ENCODE results near the gene GIPC3.

The GIPC3 gene

DNA sequence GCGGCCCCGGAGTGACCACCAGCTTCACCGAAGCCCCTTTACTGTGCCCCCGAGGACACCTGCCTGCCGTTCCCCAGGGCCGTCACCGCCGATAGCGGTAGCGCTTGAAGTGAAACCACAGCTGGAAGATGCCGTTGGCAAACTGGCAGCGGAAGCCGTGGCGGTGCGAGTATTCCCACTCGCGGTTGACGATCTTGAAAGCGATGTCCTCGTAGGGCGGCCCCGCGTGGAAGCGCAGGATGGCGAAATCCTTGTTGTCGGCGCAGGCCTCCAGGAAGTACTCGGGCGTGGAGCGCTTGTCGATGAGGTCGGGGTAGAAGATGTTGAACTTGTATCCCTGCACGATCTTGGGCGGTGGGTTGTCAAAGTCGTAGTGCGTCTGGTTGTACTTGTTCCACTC lies 26.6 kb downstream of the GIPC3 start:
- Histone ChIP-seq H3K9me3 (ENCODE audit: control insufficient read depth, insufficient read depth, low read depth, low read length) (no peaks in the 10 kb centered on the region), H3K27ac (ENCODE audit: extremely low read depth, low read depth, low read length) (no peak overlapping the region), H3K36me3 (ENCODE audit: control insufficient read depth in 2 of 2, insufficient read depth in 1 of 2, low read length in 2 of 2) (peaks cover 0 to 41% of the 10 kb centered on the region in 2 experiments; a peak in 1 of 3 replicates), H3K4me3 (ENCODE audit: low read depth, low read length) (no peak overlapping the region), H3K4me1 (ENCODE audit: control insufficient read depth, insufficient read depth, low read length) (peaks cover 3% of the 10 kb centered on the region; the same call in 1 of the 2 replicates)
- TF ChIP-seq, protein P1, sequence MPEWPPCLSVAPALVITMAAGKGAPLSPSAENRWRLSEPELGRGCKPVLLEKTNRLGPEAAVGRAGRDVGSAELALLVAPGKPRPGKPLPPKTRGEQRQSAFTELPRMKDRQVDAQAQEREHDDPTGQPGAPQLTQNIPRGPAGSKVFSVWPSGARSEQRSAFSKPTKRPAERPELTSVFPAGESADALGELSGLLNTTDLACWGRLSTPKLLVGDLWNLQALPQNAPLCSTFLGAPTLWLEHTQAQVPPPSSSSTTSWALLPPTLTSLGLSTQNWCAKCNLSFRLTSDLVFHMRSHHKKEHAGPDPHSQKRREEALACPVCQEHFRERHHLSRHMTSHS (tag by site-specific recombination; IDR thresholded peaks at IDR 0.05): no peak
- TF ChIP-seq REPIN1 (tag by site-specific recombination; IDR thresholded peaks at IDR 0.05; ENCODE audit: low read depth) (no peak), ZNF639 (tag by site-specific recombination; IDR thresholded peaks at IDR 0.05) (no peak), ZBTB26 (tag by site-specific recombination; optimal IDR thresholded peaks at IDR 0.05) (no peak), ZFP41 (tag by site-specific recombination; IDR thresholded peaks at IDR 0.05; ENCODE audit: borderline replicate concordance) (no peak), ZNF677 (tag by site-specific recombination; IDR thresholded peaks at IDR 0.05) (no peak), TCF7L2 (IDR thresholded peaks at IDR 0.05; ENCODE audit: borderline replicate concordance, low read depth, low read length) (no peak), ZNF707 (tag by site-specific recombination; IDR thresholded peaks at IDR 0.05) (no peak), ZNF501 (tag by site-specific recombination; IDR thresholded peaks at IDR 0.05) (no peak), GLI4 (tag by site-specific recombination; IDR thresholded peaks at IDR 0.05) (no peak), ZNF174 (tag by site-specific recombination; IDR thresholded peaks at IDR 0.05) (no peak), ZNF777 (tag by site-specific recombination; IDR thresholded peaks at IDR 0.05; ENCODE audit: borderline replicate concordance) (no peak), RBAK (tag by site-specific recombination; IDR thresholded peaks at IDR 0.05) (no peak), ZNF335 (tag by site-specific recombination; conservative IDR thresholded peaks at IDR 0.05) (no peak), ZNF221 (tag by site-specific recombination; IDR thresholded peaks at IDR 0.05; ENCODE audit: borderline replicate concordance) (no peak), GLIS1 (tag by site-specific recombination; IDR thresholded peaks at IDR 0.05) (no peak), SETDB1 (IDR thresholded peaks at IDR 0.05; ENCODE audit: insufficient read length, low read length) (no peak)
- TF ChIP-seq, protein P2, sequence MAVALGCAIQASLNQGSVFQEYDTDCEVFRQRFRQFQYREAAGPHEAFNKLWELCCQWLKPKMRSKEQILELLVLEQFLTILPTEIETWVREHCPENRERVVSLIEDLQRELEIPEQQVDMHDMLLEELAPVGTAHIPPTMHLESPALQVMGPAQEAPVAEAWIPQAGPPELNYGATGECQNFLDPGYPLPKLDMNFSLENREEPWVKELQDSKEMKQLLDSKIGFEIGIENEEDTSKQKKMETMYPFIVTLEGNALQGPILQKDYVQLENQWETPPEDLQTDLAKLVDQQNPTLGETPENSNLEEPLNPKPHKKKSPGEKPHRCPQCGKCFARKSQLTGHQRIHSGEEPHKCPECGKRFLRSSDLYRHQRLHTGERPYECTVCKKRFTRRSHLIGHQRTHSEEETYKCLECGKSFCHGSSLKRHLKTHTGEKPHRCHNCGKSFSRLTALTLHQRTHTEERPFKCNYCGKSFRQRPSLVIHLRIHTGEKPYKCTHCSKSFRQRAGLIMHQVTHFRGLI (tag by site-specific recombination; IDR thresholded peaks at IDR 0.05): no peak
- TF ChIP-seq, protein P3, sequence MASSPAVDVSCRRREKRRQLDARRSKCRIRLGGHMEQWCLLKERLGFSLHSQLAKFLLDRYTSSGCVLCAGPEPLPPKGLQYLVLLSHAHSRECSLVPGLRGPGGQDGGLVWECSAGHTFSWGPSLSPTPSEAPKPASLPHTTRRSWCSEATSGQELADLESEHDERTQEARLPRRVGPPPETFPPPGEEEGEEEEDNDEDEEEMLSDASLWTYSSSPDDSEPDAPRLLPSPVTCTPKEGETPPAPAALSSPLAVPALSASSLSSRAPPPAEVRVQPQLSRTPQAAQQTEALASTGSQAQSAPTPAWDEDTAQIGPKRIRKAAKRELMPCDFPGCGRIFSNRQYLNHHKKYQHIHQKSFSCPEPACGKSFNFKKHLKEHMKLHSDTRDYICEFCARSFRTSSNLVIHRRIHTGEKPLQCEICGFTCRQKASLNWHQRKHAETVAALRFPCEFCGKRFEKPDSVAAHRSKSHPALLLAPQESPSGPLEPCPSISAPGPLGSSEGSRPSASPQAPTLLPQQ (tag by site-specific recombination; IDR thresholded peaks at IDR 0.05): no peak
- TF ChIP-seq, protein P4, sequence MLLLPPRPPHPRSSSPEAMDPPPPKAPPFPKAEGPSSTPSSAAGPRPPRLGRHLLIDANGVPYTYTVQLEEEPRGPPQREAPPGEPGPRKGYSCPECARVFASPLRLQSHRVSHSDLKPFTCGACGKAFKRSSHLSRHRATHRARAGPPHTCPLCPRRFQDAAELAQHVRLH (tag by site-specific recombination; IDR thresholded peaks at IDR 0.05): no peak
- ChIA-PET POLR2A (no interaction called here), CTCF (no interaction called here)
